MM.1S (cell line): ENCODE data around the gene C11orf54.
"Not testable (repeated sequence)": the region's sequence is repeated elsewhere in the genome, so short reads cannot be mapped to it uniquely, and the experiment has no call there.

Experiments
- DNase-seq: peaks from one replicate; pipeline ENCODE4 v3.0.0-alpha.2; 2015
- H2AFZ ChIP-seq: fragments of 300-600 bp; sonication (generic); 2 replicates; pipeline ENCODE4 v1.6.0; 2016; ENCODE audit warnings: antibody characterized with exemption, low read length
- H3F3A ChIP-seq: fragments of 300-600 bp; sonication (generic); 2 replicates; pipeline ENCODE4 v1.6.1; 2016; ENCODE audit warnings: mild to moderate bottlenecking, antibody characterized with exemption, low read length, moderate library complexity, mixed read lengths; ENCODE audit not compliant: insufficient read depth
- H3K27ac ChIP-seq: fragments of 300-600 bp; sonication (generic); 2 replicates; pipeline ENCODE4 v1.5.1; 2016; ENCODE audit warnings: mild to moderate bottlenecking, low read length
- H3K27me3 ChIP-seq: fragments of 300-600 bp; sonication (generic); replicated peaks from 2 replicates; pipeline ENCODE4 v1.6.0; 2016; ENCODE audit warnings: low read length; ENCODE audit not compliant: insufficient read depth
- H3K36me3 ChIP-seq: fragments of 300-600 bp; sonication (generic); replicated peaks from 2 replicates; pipeline ENCODE4 v1.6.1; 2016; ENCODE audit warnings: mild to moderate bottlenecking, low read length, mixed read lengths; ENCODE audit not compliant: insufficient read depth
- H3K4me1 ChIP-seq: fragments of 300-600 bp; sonication (generic); 2 replicates; pipeline ENCODE4 v1.6.1; 2016; ENCODE audit warnings: low read length, mixed read lengths
- H3K4me2 ChIP-seq: fragments of 300-600 bp; sonication (generic); 2 replicates; pipeline ENCODE4 v1.6.0; 2016; ENCODE audit warnings: low read depth, low read length
- H3K4me3 ChIP-seq: fragments of 300-600 bp; sonication (generic); 2 replicates; pipeline ENCODE4 v1.5.1; 2016; ENCODE audit warnings: low read length, mixed read lengths
- H3K79me2 ChIP-seq: fragments of 300-600 bp; sonication (generic); 2 replicates; pipeline ENCODE4 v1.6.1; 2016; ENCODE audit warnings: mixed run types, low read length, mixed read lengths
- H3K9ac ChIP-seq: fragments of 300-600 bp; sonication (generic); 2 replicates; pipeline ENCODE4 v1.6.1; 2016; ENCODE audit warnings: low read length, mixed read lengths
- H3K9me2 ChIP-seq: fragments of 300-600 bp; sonication (generic); replicated peaks from 2 replicates; pipeline ENCODE4 v1.6.1; 2016; ENCODE audit warnings: mild to moderate bottlenecking, low read length, mixed read lengths; ENCODE audit not compliant: insufficient read depth
- H3K9me3 ChIP-seq: fragments of 300-600 bp; sonication (generic); replicated peaks from 2 replicates; pipeline ENCODE4 v1.6.1; 2016; ENCODE audit warnings: mild to moderate bottlenecking, low read length, mixed read lengths; ENCODE audit not compliant: insufficient read depth
- H4K20me1 ChIP-seq: fragments of 300-600 bp; sonication (generic); 2 replicates; pipeline ENCODE4 v1.6.1; 2016; ENCODE audit warnings: mild to moderate bottlenecking, low read length, moderate library complexity, mixed read lengths; ENCODE audit not compliant: insufficient read depth
- CTCF ChIP-seq: fragments of 300-600 bp; sonication (generic); IDR thresholded peaks from 2 replicates; pipeline ENCODE4 v1.5.1; 2016; ENCODE audit warnings: antibody characterized with exemption, low read length, mixed read lengths
- EZH2 ChIP-seq: fragments of 300-600 bp; sonication (generic); optimal IDR thresholded peaks from 2 replicates; pipeline ENCODE3; 2017; ENCODE audit warnings: low read depth, mild to moderate bottlenecking, antibody characterized with exemption, low read length, mixed read lengths
- EZH2phosphoT487 ChIP-seq: fragments of 300-600 bp; sonication (generic); IDR thresholded peaks from 2 replicates; pipeline ENCODE4 v1.6.1; 2018; ENCODE audit warnings: antibody characterized with exemption, low read length

The C11orf54 gene

GRCh38 chr11:93773045-93773477 is 31.6 kb downstream of the C11orf54 start:
- H3F3A ChIP-seq: no peaks in the 10 kb centered on the region
- no peaks in the 10 kb centered on the region for H3K27me3 ChIP-seq
- TF ChIP-seq EZH2phosphoT487 (no peak), EZH2 (no peak), CTCF (no peak)
- no peak overlapping the region for H3K4me3 ChIP-seq
- no peaks in the 10 kb centered on the region for H3K9me2 ChIP-seq
- DNase-seq: no peak
- H4K20me1 ChIP-seq: no peaks in the 10 kb centered on the region
- H3K9ac ChIP-seq: no peak overlapping the region
- no peaks in the 10 kb centered on the region for H3K9me3 ChIP-seq
- H3K79me2 ChIP-seq: no peaks in the 10 kb centered on the region
- H3K27ac ChIP-seq: no peak overlapping the region
- no peak overlapping the region for H2AFZ ChIP-seq
- H3K4me2 ChIP-seq: no peak overlapping the region
- H3K4me1 ChIP-seq: no peaks in the 10 kb centered on the region
- no peaks in the 10 kb centered on the region for H3K36me3 ChIP-seq

DNA sequence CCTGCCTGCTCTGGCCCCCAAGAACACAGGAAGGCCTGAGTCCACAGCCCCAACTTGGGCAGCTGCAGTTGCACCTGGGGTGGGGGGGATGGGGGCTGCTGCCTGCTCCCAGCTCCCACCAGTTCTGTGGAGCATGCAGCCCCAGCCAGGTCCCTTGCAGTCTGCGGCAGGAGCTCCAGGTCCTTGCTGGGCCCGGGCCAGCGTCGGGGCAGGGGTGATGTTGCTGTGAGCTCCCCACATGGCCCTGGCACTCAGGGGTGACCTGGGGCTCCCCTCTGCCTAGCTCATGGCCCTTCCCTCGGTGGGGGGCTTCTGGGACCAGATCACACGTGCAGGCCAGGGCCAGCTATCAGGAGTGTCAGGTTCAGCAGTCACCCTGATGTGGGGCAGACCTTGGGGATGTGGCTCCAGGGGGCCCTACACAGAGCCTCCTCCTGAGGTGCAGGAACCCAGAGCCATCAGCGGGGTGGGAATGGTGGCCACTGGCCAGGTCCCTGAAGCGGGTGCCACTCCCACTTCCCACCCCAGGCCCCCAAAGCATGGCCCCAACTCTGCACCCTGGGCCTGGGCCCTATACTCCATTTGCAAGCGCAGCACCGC is 32.2 kb downstream of the C11orf54 start:
- Histone ChIP-seq H3K27ac (no peak overlapping the region), H3K27me3 (no peaks in the 10 kb centered on the region), H3K79me2 (no peaks in the 10 kb centered on the region), H3K4me2 (no peak overlapping the region), H3K9ac (no peak overlapping the region), H3K36me3 (no peaks in the 10 kb centered on the region), H4K20me1 (no peaks in the 10 kb centered on the region), H2AFZ (no peak overlapping the region), H3F3A (no peaks in the 10 kb centered on the region), H3K9me2 (no peaks in the 10 kb centered on the region), H3K9me3 (no peaks in the 10 kb centered on the region), H3K4me3 (no peak overlapping the region), H3K4me1 (no peaks in the 10 kb centered on the region)
- no peak for DNase-seq
- TF ChIP-seq EZH2phosphoT487 (no peak), CTCF (no peak)

GRCh38 chr11:93774560-93774959 is 33.1 kb downstream of the C11orf54 start:
- not testable (repeated sequence) for H4K20me1 ChIP-seq, H2AFZ ChIP-seq, H3K9me3 ChIP-seq, H3F3A ChIP-seq, H3K4me1 ChIP-seq, H3K36me3 ChIP-seq, H3K9me2 ChIP-seq, H3K27me3 ChIP-seq, H3K9ac ChIP-seq, H3K79me2 ChIP-seq, H3K4me2 ChIP-seq, DNase-seq, H3K27ac ChIP-seq, H3K4me3 ChIP-seq

GRCh38 chr11:93775289-93775688 is 33.8 kb downstream of the C11orf54 start:
- Histone ChIP-seq H3K9me3 (no peaks in the 10 kb centered on the region), H3K79me2 (no peaks in the 10 kb centered on the region), H3K9me2 (no peaks in the 10 kb centered on the region), H4K20me1 (no peaks in the 10 kb centered on the region), H2AFZ (no peak overlapping the region), H3K27me3 (no peaks in the 10 kb centered on the region), H3F3A (no peaks in the 10 kb centered on the region), H3K4me2 (no peak overlapping the region), H3K4me1 (no peaks in the 10 kb centered on the region), H3K27ac (no peak overlapping the region), H3K36me3 (no peaks in the 10 kb centered on the region), H3K9ac (no peak overlapping the region), H3K4me3 (no peak overlapping the region)
- TF ChIP-seq CTCF (peak; percentile 21; the same call in 1 of the 2 replicates), EZH2phosphoT487 (no peak)
- no peak for DNase-seq
